ENCODE results near the gene SPTSSB. TPM values are rescaled to one million over a fixed set of nuclear protein-coding genes. Genes with fewer than 3 reads are reported as not detected.

SPTSSB gene
- total RNA-seq, 1 experiment from 2014 or later = 2.9 TPM

- no peak for TF ChIP-seq ZBTB33 (IDR thresholded peaks at IDR 0.05; ENCODE audit: extremely low read depth, insufficient replicate concordance, low read length)
- no peak for TF ChIP-seq CTCF (IDR thresholded peaks at IDR 0.05 in 2 of 3, conservative IDR thresholded peaks at IDR 0.05 in 1 of 3; ENCODE audit: borderline replicate concordance in 1 of 3, insufficient read depth in 1 of 3, low read depth in 2 of 3, low read length in 2 of 3)
- TF ChIP-seq EGR1 (IDR thresholded peaks at IDR 0.05; ENCODE audit: low read depth) = no peak
- no peak for TF ChIP-seq TCF7L2 (IDR thresholded peaks at IDR 0.05; ENCODE audit: borderline replicate concordance, extremely low read depth, insufficient read depth, insufficient read length)
- TF ChIP-seq EZH2 (IDR thresholded peaks at IDR 0.05) = no peak
- TF ChIP-seq POLR2AphosphoS5 (IDR thresholded peaks at IDR 0.05; ENCODE audit: low read depth, low read length) = no peak
- no peak for TF ChIP-seq ATF3 (IDR thresholded peaks at IDR 0.05)
- no peak for TF ChIP-seq RAD21 (IDR thresholded peaks at IDR 0.05; ENCODE audit: low read depth)
- no peak for TF ChIP-seq POLR2A (IDR thresholded peaks at IDR 0.05; ENCODE audit: borderline replicate concordance, extremely low read depth, insufficient read depth, insufficient read length)
- TF ChIP-seq CEBPB (IDR thresholded peaks at IDR 0.05; ENCODE audit: low read depth) = no peak
- no peak for TF ChIP-seq SIN3A (IDR thresholded peaks at IDR 0.05; ENCODE audit: low read depth)
These were observed 22.0 kb upstream of the SPTSSB start (continued) for GRCh38 chr3:161393310-161393709.

GRCh38 chr3:161392853-161393252 is 21.5 kb upstream of the SPTSSB start:
- ChIA-PET POLR2A (no interaction called here), RAD21 (ENCODE audit: low non-redundant PET in 1 of 2, low total read pairs in 2 of 2, uncharacterized antibody in 2 of 2, unreplicated experiment in 2 of 2) (no interaction called here), CTCF (no interaction called here)
- H4K20me1 ChIP-seq (ENCODE audit: insufficient read depth) = no peaks in the 10 kb centered on the region
- no peaks in the 10 kb centered on the region for H3K27me3 ChIP-seq (ENCODE audit: insufficient read depth, low read length)
- H3K9me2 ChIP-seq (ENCODE audit: insufficient read depth) = no peaks in the 10 kb centered on the region
- no peak for DNase-seq (ENCODE audit: low read depth, low spot score)
- no peaks in the 10 kb centered on the region for H3K9me3 ChIP-seq (ENCODE audit: control insufficient read depth in 1 of 2, insufficient read depth in 1 of 2, low read depth in 1 of 2, low read length in 2 of 2)
- no peaks in the 10 kb centered on the region for H3K79me2 ChIP-seq (ENCODE audit: insufficient read depth, low read length)
- H3K4me3 ChIP-seq (replicated peaks in 1 of 2; ENCODE audit: low read depth in 1 of 2, low read length in 2 of 2) = no peak overlapping the region
- TF ChIP-seq EGR1 (IDR thresholded peaks at IDR 0.05; ENCODE audit: low read depth) (no peak), CBX3 (IDR thresholded peaks at IDR 0.05; ENCODE audit: low read depth) (no peak), ELF1 (IDR thresholded peaks at IDR 0.05; ENCODE audit: borderline replicate concordance, low read depth) (no peak), EZH2 (IDR thresholded peaks at IDR 0.05) (no peak), SIN3A (IDR thresholded peaks at IDR 0.05; ENCODE audit: low read depth) (no peak), ZBTB33 (IDR thresholded peaks at IDR 0.05; ENCODE audit: extremely low read depth, insufficient replicate concordance, low read length) (no peak), EZH2phosphoT487 (IDR thresholded peaks at IDR 0.05; ENCODE audit: borderline replicate concordance) (no peak), FOSL1 (IDR thresholded peaks at IDR 0.05; ENCODE audit: low read depth) (no peak), ATF3 (IDR thresholded peaks at IDR 0.05) (no peak)
- intact Hi-C loops (cut with micrococcal nuclease) = no loop called here
- no TSS peak for BruUV-seq (replicated peaks)
- no peaks in the 10 kb centered on the region for H3K36me3 ChIP-seq (ENCODE audit: control insufficient read depth in 1 of 2, insufficient read depth in 2 of 2, low read length in 2 of 2)
- H3K27ac ChIP-seq (ENCODE audit: low read depth, low read length) = no peak overlapping the region
- no peak overlapping the region for H3K9ac ChIP-seq (ENCODE audit: low read length)
- H3K4me1 ChIP-seq (ENCODE audit: control insufficient read depth in 1 of 2, insufficient read depth in 2 of 2, low read length in 2 of 2) = no peaks in the 10 kb centered on the region
- H2AFZ ChIP-seq (ENCODE audit: low read depth, low read length, poor library complexity, severe bottlenecking) = no peak overlapping the region
- ATAC-seq = no peak
- no peak overlapping the region for H3K4me2 ChIP-seq (ENCODE audit: low read length)
